ENCODE data around the gene KIRREL1.
A peak's percentile ranks its signal among the peaks of the same experiment; 100 is the strongest.

The KIRREL1 gene

GRCh38 chr1:158037008-158037865 lies 43.8 kb downstream of the KIRREL1 start:
- no peak for DNase-seq

- peak in 1 of 2 experiments; percentile 8 for DNase-seq
These were observed 44.5 kb downstream of the KIRREL1 start for GRCh38 chr1:158037866-158038359.

- DNase-seq, result no peak
These were observed 45.3 kb downstream of the KIRREL1 start for GRCh38 chr1:158038793-158039192.

GRCh38 chr1:158039380-158039779 lies 45.9 kb downstream of the KIRREL1 start:
- no peak for DNase-seq

GRCh38 chr1:158040323-158040722 lies 46.9 kb downstream of the KIRREL1 start:
- DNase-seq, result no peak

GRCh38 chr1:158043232-158043631 lies 49.8 kb downstream of the KIRREL1 start:
- DNase-seq, result no peak

- DNase-seq, result no peak
These were observed 52.2 kb downstream of the KIRREL1 start for GRCh38 chr1:158045639-158046038.

- DNase-seq, result no peak
These were observed 53.5 kb downstream of the KIRREL1 start for GRCh38 chr1:158046715-158047510.

- no peak for DNase-seq
These were observed 55.1 kb downstream of the KIRREL1 start for GRCh38 chr1:158048371-158049067.

- DNase-seq, result no peak
These were observed 56.4 kb downstream of the KIRREL1 start for GRCh38 chr1:158049853-158050252.

GRCh38 chr1:158053276-158053675 lies 59.8 kb downstream of the KIRREL1 start:
- no peak for DNase-seq

- DNase-seq, result no peak
These were observed 61.3 kb downstream of the KIRREL1 start for GRCh38 chr1:158054721-158055120.

- DNase-seq, result no peak
These were observed 62.4 kb downstream of the KIRREL1 start for GRCh38 chr1:158055854-158056253.

GRCh38 chr1:158056498-158056897 lies 63.1 kb downstream of the KIRREL1 start:
- no peak for DNase-seq

GRCh38 chr1:158058237-158058985 lies 65.0 kb downstream of the KIRREL1 start:
- DNase-seq, result no peak

- DNase-seq, result no peak
These were observed 66.5 kb downstream of the KIRREL1 start for GRCh38 chr1:158059984-158060383.

GRCh38 chr1:158062174-158062573 lies 68.7 kb downstream of the KIRREL1 start:
- no peak for DNase-seq

GRCh38 chr1:158067662-158068061 lies 74.2 kb downstream of the KIRREL1 start:
- DNase-seq, result no peak

GRCh38 chr1:158068918-158069317 lies 75.5 kb downstream of the KIRREL1 start:
- no peak for DNase-seq

GRCh38 chr1:158071138-158071537 lies 77.7 kb downstream of the KIRREL1 start:
- DNase-seq, result no peak

GRCh38 chr1:158075078-158075477 lies 81.6 kb downstream of the KIRREL1 start:
- no peak for DNase-seq

- DNase-seq, result no peak
These were observed 83.0 kb downstream of the KIRREL1 start for GRCh38 chr1:158076441-158076840.
